Measurements from ENCODE around the gene KLK2.

The KLK2 gene

GRCh38 chr19:50838239-50838638 is 35.0 kb upstream of the KLK2 start:
- H3K36me3 ChIP-seq (ENCODE audit: insufficient read depth, low read length) = no peaks in the 10 kb centered on the region
- H3K9me3 ChIP-seq (ENCODE audit: control insufficient read depth, insufficient read depth, low read length) = no peaks in the 10 kb centered on the region; the same call in 1 of the 2 replicates
- H3K4me1 ChIP-seq (ENCODE audit: insufficient read depth, low read length) = no peaks in the 10 kb centered on the region
- H3K9ac ChIP-seq (ENCODE audit: low read depth, low read length) = no peak overlapping the region

GRCh38 chr19:50839712-50840655 is 33.3 kb upstream of the KLK2 start:
- Histone ChIP-seq H3K4me1 (ENCODE audit: insufficient read depth, low read length) (peaks cover 6% of the 10 kb centered on the region; the same call in 1 of the 2 replicates), H3K36me3 (ENCODE audit: insufficient read depth, low read length) (no peaks in the 10 kb centered on the region), H3K9me3 (ENCODE audit: control insufficient read depth, insufficient read depth, low read length) (no peaks in the 10 kb centered on the region; the same call in 1 of the 2 replicates), H3K9ac (ENCODE audit: low read depth, low read length) (no peak overlapping the region)

DNA sequence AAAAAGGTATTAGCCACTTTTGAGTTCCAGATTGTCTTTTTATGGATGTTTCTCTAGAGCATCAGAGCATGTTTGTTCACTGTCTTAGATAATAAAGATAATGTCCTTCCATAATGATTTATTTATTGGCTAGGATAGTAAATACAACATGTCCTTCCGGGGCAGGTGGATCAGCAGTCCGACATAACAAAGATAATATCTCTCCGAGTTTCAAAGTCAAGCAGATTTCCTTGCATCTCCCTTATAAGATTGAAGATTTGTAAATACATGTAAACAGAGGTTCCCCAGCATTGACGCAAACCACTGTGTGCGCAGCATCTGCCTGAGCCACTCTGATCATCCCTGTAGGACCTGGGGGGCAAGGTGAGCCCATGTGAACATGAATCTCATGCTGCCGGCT is 31.1 kb upstream of the KLK2 start:
- Histone ChIP-seq H3K36me3 (ENCODE audit: insufficient read depth, low read length) (no peaks in the 10 kb centered on the region), H3K9me3 (ENCODE audit: control insufficient read depth, insufficient read depth, low read length) (no peaks in the 10 kb centered on the region; the same call in 1 of the 2 replicates), H3K9ac (ENCODE audit: low read depth, low read length) (no peak overlapping the region), H3K4me1 (ENCODE audit: insufficient read depth, low read length) (peaks cover 6% of the 10 kb centered on the region; the same call in 1 of the 2 replicates)

DNA sequence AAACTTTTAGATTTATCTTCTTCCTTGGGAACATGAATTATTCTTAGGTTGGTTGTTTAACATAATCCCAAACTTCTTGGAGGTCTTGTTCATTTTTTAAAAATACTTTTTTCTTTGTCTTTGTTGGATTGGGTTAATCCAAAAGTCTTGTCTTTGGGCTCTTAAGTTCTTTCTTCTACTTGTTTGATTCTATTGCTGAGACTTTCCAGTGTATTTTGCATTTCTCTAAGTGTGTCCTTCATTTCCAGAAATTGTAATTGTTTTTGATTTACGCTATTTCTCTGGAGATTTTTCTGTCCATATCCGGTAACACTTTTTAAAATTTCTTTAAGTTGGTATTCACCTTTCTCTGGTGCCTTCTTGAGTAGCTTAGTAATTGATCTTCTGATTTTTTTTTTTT is 30.0 kb upstream of the KLK2 start:
- Histone ChIP-seq H3K36me3 (ENCODE audit: insufficient read depth, low read length) (no peaks in the 10 kb centered on the region), H3K4me1 (ENCODE audit: insufficient read depth, low read length) (peaks cover 6% of the 10 kb centered on the region; the same call in 1 of the 2 replicates), H3K9ac (ENCODE audit: low read depth, low read length) (no peak overlapping the region), H3K9me3 (ENCODE audit: control insufficient read depth, insufficient read depth, low read length) (no peaks in the 10 kb centered on the region; the same call in 1 of the 2 replicates)

DNA sequence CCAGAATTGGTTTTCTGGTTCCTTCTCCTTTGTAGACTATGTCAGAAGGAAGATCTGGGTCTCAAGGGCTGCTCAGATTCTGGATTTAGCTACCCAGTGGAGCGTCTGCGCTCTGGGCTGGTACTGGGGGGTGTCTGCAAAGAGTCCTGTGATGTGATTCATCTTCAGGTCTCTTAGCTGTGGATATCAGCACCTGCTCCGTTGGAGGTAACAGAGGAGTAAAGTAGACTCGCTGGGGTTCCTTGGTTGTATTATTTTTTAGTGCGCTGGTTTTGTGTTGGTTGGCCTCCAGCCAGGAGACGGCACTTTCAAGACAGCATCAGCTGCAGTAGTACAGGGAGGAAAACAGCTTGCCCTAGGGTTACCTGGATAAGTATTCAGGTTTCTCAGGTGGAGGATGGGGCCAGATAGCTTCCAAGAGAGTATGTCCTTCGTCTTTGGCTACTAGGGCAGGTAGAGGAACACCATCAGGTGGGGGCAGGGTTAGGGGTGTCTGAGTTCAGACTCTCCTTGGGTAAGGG is 29.5 kb upstream of the KLK2 start:
- Histone ChIP-seq H3K9me3 (ENCODE audit: control insufficient read depth, insufficient read depth, low read length) (no peaks in the 10 kb centered on the region; the same call in 1 of the 2 replicates), H3K9ac (ENCODE audit: low read depth, low read length) (no peak overlapping the region), H3K4me1 (ENCODE audit: insufficient read depth, low read length) (peaks cover 6% of the 10 kb centered on the region; the same call in 1 of the 2 replicates), H3K36me3 (ENCODE audit: insufficient read depth, low read length) (no peaks in the 10 kb centered on the region)

GRCh38 chr19:50844296-50844935 is 28.8 kb upstream of the KLK2 start:
- Histone ChIP-seq H3K9me3 (ENCODE audit: control insufficient read depth, insufficient read depth, low read length) (no peaks in the 10 kb centered on the region; the same call in 1 of the 2 replicates), H3K9ac (ENCODE audit: low read depth, low read length) (no peak overlapping the region), H3K36me3 (ENCODE audit: insufficient read depth, low read length) (no peaks in the 10 kb centered on the region), H3K4me1 (ENCODE audit: insufficient read depth, low read length) (peaks cover 6% of the 10 kb centered on the region; the same call in 1 of the 2 replicates)

- no peaks in the 10 kb centered on the region for H3K36me3 ChIP-seq (ENCODE audit: insufficient read depth, low read length)
- H3K9ac ChIP-seq (ENCODE audit: low read depth, low read length) = no peak overlapping the region
- H3K4me1 ChIP-seq (ENCODE audit: insufficient read depth, low read length) = no peaks in the 10 kb centered on the region
- no peaks in the 10 kb centered on the region for H3K9me3 ChIP-seq (ENCODE audit: control insufficient read depth, insufficient read depth, low read length)
Observed at GRCh38 chr19:50850738-50851137, 22.5 kb upstream of the KLK2 start.

DNA sequence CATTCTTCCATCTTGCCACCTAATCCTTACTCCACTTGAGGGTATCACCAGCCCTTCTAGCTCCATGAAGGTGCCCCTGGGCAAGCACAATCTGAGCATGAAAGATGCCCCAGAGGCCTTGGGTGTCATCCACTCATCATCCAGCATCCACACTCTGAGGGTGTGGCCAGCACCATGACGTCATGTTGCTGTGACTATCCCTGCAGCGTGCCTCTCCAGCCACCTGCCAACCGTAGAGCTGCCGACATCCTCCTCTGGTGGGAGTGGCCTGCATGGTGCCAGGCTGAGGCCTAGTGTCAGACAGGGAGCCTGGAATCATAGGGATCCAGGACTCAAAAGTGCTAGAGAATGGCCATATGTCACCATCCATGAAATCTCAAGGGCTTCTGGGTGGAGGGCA is 21.6 kb upstream of the KLK2 start:
- Histone ChIP-seq H3K36me3 (ENCODE audit: insufficient read depth, low read length) (no peaks in the 10 kb centered on the region), H3K9ac (ENCODE audit: low read depth, low read length) (no peak overlapping the region), H3K4me1 (ENCODE audit: insufficient read depth, low read length) (no peaks in the 10 kb centered on the region)

DNA sequence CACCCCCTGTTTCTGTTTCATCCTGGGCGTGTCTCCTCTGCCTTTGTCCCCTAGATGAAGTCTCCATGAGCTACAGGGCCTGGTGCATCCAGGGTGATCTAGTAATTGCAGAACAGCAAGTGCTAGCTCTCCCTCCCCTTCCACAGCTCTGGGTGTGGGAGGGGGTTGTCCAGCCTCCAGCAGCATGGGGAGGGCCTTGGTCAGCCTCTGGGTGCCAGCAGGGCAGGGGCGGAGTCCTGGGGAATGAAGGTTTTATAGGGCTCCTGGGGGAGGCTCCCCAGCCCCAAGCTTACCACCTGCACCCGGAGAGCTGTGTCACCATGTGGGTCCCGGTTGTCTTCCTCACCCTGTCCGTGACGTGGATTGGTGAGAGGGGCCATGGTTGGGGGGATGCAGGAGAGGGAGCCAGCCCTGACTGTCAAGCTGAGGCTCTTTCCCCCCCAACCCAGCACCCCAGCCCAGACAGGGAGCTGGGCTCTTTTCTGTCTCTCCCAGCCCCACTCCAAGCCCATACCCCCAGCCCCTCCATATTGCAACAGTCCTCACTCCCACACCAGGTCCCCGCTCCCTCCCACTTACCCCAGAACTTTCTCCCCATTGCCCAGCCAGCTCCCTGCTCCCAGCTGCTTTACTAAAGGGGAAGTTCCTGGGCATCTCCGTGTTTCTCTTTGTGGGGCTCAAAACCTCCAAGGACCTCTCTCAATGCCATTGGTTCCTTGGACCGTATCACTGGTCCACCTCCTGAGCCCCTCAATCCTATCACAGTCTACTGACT is 18.4 kb upstream of the KLK2 start, which contains the start of gene KLK3:
TSS of gene KLK3 (plus strand) at position 280 of the 775 bp plus-strand sequence. CDS start at position 321, 41 bp downstream.
- no peaks in the 10 kb centered on the region for H3K36me3 ChIP-seq (ENCODE audit: insufficient read depth, low read length)
- H3K9ac ChIP-seq (ENCODE audit: low read depth, low read length) = no peak within 1 kb of the TSS
- 0 out of 2 replicates have a peak, but pooled peaks cover 3% of the 10 kb centered on the region for H3K4me1 ChIP-seq (ENCODE audit: insufficient read depth, low read length)
- H3K9me3 ChIP-seq (ENCODE audit: control insufficient read depth, insufficient read depth, low read length) = no peaks in the 10 kb centered on the region

More for the DNA sequence above, 21.6 kb upstream of the KLK2 start:
- H3K9me3 ChIP-seq (ENCODE audit: control insufficient read depth, insufficient read depth, low read length) = no peaks in the 10 kb centered on the region

DNA sequence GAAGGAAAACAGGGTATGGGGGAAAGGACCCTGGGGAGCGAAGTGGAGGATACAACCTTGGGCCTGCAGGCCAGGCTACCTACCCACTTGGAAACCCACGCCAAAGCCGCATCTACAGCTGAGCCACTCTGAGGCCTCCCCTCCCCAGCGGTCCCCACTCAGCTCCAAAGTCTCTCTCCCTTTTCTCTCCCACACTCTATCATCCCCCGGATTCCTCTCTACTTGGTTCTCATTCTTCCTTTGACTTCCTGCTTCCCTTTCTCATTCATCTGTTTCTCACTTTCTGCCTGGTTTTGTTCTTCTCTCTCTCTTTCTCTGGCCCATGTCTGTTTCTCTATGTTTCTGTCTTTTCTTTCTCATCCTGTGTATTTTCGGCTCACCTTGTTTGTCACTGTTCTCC is 15.9 kb upstream of the KLK2 start:
- Histone ChIP-seq H3K9ac (ENCODE audit: low read depth, low read length) (no peak overlapping the region), H3K4me1 (ENCODE audit: insufficient read depth, low read length) (0 out of 2 replicates have a peak, but pooled peaks cover 3% of the 10 kb centered on the region), H3K9me3 (ENCODE audit: control insufficient read depth, insufficient read depth, low read length) (peaks cover 11% of the 10 kb centered on the region), H3K36me3 (ENCODE audit: insufficient read depth, low read length) (no peaks in the 10 kb centered on the region)

DNA sequence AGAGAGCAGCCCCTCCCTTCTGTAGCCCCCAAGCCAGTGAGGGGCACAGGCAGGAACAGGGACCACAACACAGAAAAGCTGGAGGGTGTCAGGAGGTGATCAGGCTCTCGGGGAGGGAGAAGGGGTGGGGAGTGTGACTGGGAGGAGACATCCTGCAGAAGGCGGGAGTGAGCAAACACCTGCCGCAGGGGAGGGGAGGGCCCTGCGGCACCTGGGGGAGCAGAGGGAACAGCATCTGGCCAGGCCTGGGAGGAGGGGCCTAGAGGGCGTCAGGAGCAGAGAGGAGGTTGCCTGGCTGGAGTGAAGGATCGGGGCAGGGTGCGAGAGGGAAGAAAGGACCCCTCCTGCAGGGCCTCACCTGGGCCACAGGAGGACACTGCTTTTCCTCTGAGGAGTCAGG is 14.4 kb upstream of the KLK2 start:
- Histone ChIP-seq H3K9ac (ENCODE audit: low read depth, low read length) (no peak overlapping the region), H3K9me3 (ENCODE audit: control insufficient read depth, insufficient read depth, low read length) (peaks cover 11% of the 10 kb centered on the region), H3K4me1 (ENCODE audit: insufficient read depth, low read length) (0 out of 2 replicates have a peak, but pooled peaks cover 3% of the 10 kb centered on the region), H3K36me3 (ENCODE audit: insufficient read depth, low read length) (no peaks in the 10 kb centered on the region)

DNA sequence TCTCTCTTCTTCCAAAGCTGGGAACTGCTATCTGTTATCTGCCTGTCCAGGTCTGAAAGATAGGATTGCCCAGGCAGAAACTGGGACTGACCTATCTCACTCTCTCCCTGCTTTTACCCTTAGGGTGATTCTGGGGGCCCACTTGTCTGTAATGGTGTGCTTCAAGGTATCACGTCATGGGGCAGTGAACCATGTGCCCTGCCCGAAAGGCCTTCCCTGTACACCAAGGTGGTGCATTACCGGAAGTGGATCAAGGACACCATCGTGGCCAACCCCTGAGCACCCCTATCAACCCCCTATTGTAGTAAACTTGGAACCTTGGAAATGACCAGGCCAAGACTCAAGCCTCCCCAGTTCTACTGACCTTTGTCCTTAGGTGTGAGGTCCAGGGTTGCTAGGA is 13.4 kb upstream of the KLK2 start:
- H3K36me3 ChIP-seq (ENCODE audit: insufficient read depth, low read length) = no peaks in the 10 kb centered on the region
- peaks cover 11% of the 10 kb centered on the region for H3K9me3 ChIP-seq (ENCODE audit: control insufficient read depth, insufficient read depth, low read length)
- 0 out of 2 replicates have a peak, but pooled peaks cover 3% of the 10 kb centered on the region for H3K4me1 ChIP-seq (ENCODE audit: insufficient read depth, low read length)
- H3K9ac ChIP-seq (ENCODE audit: low read depth, low read length) = no peak overlapping the region

DNA sequence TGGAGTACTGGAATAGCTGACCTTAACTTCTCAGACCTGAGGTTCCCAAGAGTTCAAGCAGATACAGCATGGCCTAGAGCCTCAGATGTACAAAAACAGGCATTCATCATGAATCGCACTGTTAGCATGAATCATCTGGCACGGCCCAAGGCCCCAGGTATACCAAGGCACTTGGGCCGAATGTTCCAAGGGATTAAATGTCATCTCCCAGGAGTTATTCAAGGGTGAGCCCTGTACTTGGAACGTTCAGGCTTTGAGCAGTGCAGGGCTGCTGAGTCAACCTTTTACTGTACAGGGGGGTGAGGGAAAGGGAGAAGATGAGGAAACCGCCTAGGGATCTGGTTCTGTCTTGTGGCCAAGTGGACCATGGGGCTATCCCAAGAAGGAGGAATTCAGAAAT is 12.2 kb upstream of the KLK2 start:
- Histone ChIP-seq H3K9ac (ENCODE audit: low read depth, low read length) (no peak overlapping the region), H3K4me1 (ENCODE audit: insufficient read depth, low read length) (0 out of 2 replicates have a peak, but pooled peaks cover 3% of the 10 kb centered on the region), H3K36me3 (ENCODE audit: insufficient read depth, low read length) (no peaks in the 10 kb centered on the region), H3K9me3 (ENCODE audit: control insufficient read depth, insufficient read depth, low read length) (peaks cover 11% of the 10 kb centered on the region)
